T-helper 2 cell treated with Interferon-gamma antibody and Interleukin-4, amounts not matched to agents 100 ng/mL and 5 ng/mL, for 36 hours (primary cell): ENCODE data around the gene EPN3. TPM values are rescaled to one million over a fixed set of nuclear protein-coding genes. Genes with fewer than 3 reads are reported as not detected.

Experiments
- intact Hi-C: fragments of 100-400 bp; cut with micrococcal nuclease; formaldehyde crosslinking; loops from one replicate; pipeline ENCODE4 v1.15.1; 2023
- total RNA-seq: library from RNA; stranded (reverse); gene quantifications from 2 replicates; pipeline ENCODE4 v1.2.3, GENCODE V29; 2022

EPN3 gene
- total RNA-seq, 1 donor from 2014 or later: not detected

DNA sequence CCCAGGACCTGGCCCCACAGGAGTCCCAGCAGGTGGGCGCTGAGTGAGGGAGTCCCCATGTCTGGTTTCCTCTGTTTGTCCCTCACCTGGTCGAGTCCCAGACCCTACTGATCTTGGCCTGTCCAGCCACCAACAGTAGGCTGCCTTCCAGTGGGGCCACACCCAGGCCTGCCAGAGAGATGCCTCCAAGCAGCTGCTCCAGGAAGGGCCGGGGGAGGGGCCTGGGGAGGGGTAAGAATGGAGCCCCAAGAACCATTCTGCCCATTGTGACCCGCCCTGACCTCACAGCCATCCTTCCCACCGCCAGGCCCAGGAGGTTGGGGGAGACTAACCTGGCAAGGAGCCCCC lies 15.2 kb downstream of the EPN3 start:
- intact Hi-C loops: loop anchor here (1.0 to 10.0 kb wide), 4 partner anchors 13 to 407 kb away; partner anchors contain the start of gene CACNA1G

DNA sequence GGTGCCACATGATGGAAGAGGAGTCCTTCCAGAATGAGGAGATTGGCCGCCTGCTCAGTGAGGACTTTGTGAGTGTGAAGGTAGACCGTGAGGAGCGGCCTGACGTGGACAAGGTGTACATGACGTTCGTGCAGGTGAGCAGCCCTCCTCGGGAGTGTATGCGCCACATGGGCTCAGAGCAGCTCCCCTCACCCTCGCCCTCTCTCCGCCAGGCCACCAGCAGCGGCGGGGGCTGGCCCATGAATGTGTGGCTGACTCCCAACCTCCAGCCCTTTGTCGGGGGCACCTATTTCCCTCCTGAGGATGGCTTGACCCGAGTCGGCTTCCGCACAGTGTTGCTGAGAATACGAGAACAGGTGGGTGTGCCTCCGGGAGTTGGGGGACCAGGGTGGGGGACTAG lies 16.3 kb downstream of the EPN3 start:
- intact Hi-C loops: loop anchor here (10.0 kb wide), 1 partner anchor 406 kb away; no protein-coding TSS in a partner anchor

GRCh38 chr17:50549256-50549941 lies 16.9 kb downstream of the EPN3 start:
- intact Hi-C loops: loop anchor here (10.0 kb wide), 1 partner anchor 405 kb away; no protein-coding TSS in a partner anchor

DNA sequence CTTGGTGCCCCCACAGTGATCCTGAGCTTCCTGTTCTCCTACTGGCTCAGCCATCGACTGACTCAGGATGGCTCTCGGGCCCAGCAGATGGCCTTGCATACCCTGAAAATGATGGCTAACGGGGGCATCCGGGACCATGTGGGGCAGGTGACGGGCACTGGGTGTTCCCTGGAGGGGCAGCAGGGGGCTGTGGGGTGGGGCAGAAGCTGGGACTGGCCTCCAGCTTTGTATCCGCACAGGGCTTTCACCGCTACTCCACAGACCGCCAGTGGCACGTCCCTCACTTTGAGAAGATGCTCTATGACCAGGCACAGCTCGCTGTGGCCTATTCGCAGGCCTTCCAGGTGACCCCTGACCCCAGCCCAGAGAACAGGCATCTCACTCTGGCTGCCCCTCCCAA lies 17.4 kb downstream of the EPN3 start:
- intact Hi-C loops: loop anchor here (10.0 kb wide), 1 partner anchor 405 kb away; no protein-coding TSS in a partner anchor

GRCh38 chr17:50550661-50551432 lies 18.3 kb downstream of the EPN3 start:
- intact Hi-C loops: no loop called here

DNA sequence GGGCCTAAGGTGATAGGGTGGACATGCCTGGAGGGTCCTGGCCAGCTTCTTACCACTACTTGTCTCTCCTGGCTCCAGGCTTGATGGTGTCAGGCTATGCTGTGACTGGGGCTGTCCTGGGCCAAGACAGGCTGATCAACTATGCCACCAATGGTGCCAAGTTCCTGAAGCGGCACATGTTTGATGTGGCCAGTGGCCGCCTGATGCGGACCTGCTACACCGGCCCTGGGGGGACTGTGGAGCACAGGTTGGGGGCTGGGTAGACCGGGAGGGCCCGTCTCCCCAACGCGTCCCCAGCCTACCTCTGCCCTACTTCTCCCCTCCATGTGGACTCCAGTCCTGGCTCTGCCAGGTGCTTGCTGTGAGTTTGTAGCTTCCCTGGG lies 18.9 kb downstream of the EPN3 start:
- intact Hi-C loops: no loop called here

GRCh38 chr17:50551884-50552283 lies 19.3 kb downstream of the EPN3 start:
- intact Hi-C loops: no loop called here

GRCh38 chr17:50554201-50554600 lies 21.7 kb downstream of the EPN3 start:
- intact Hi-C loops: no loop called here

DNA sequence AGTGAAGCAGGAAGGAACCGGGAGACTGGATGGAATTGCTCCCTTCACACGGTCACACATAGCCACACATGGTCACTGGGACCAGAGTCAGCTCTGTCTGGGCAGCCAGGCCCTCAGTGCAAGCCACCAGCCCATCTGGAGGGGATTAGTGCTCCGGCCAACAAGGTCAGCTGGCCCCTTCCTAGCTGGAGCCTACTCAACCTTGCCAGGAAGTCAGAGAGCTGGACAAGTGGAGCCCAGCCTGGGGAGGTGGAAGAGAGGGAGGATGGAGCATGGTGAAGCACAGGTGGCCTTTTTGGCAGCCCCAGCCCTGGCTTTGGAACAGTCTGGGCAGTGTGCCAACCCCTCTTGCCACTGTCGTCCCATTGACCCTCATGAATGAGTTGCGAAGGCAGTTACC lies 24.3 kb downstream of the EPN3 start:
- intact Hi-C loops: loop anchor here (5.0 kb wide), 1 partner anchor 140 kb away; no protein-coding TSS in a partner anchor

DNA sequence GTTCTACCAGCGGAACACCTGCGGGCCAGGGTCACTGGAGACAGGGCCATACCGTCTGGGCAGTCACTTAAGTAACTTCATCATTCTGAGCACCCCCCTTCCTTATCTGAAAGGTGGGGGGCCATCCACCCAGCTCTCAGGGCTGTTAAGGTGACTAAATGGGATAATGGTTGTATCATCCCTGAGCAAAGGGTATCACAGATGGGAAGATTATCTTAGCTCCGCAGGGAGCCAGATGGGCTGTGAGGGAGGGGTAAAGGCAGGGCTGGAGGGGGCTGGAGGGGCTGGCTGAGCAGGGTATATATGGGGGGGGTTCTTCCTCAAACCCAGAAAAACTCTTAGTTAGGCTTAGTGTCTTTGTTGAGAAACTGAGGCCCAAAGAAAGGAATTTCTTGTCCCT lies 25.1 kb downstream of the EPN3 start:
- intact Hi-C loops: loop anchor here (5.0 kb wide), 1 partner anchor 140 kb away; no protein-coding TSS in a partner anchor

GRCh38 chr17:50558091-50558490 lies 25.6 kb downstream of the EPN3 start:
- intact Hi-C loops: loop anchor here (5.0 kb wide), 1 partner anchor 139 kb away; no protein-coding TSS in a partner anchor

GRCh38 chr17:50558581-50558940 lies 26.0 kb downstream of the EPN3 start:
- intact Hi-C loops: loop anchor here (5.0 kb wide), 1 partner anchor 139 kb away; no protein-coding TSS in a partner anchor

DNA sequence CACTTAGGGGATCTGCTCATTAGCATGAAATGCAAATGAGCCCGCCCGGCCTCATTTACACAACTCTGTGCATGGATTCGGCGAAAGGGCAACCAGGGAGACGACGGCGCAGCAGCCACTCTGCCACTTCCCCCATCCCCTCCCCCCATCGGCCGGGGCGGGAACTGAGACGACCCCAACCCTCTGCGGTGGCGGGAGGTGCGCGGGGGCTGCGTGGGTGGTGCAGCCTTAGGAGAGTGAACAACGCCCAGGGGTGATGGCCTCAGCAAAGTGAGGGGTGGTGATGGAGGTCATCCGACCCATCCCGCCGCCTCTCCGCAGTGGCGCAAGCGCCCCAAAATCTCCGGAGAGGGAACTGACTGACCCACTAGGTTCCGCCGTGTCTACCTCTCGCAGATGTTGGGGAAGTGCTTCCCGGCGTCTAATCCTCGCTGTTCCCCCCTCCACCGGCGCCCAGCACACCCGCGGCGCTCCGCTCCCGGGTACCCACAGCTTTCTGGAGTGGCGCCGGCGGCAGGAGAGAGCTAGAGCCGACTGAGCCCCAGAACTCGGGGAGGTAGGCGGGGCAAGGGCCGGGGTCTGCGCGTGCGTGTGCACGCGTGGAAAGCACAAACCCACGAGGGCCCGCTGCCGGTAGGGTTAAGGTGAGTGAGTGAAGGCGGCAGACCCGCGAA lies 26.5 kb downstream of the EPN3 start:
- intact Hi-C loops: loop anchor here (5.0 kb wide), 1 partner anchor 138 kb away; no protein-coding TSS in a partner anchor

DNA sequence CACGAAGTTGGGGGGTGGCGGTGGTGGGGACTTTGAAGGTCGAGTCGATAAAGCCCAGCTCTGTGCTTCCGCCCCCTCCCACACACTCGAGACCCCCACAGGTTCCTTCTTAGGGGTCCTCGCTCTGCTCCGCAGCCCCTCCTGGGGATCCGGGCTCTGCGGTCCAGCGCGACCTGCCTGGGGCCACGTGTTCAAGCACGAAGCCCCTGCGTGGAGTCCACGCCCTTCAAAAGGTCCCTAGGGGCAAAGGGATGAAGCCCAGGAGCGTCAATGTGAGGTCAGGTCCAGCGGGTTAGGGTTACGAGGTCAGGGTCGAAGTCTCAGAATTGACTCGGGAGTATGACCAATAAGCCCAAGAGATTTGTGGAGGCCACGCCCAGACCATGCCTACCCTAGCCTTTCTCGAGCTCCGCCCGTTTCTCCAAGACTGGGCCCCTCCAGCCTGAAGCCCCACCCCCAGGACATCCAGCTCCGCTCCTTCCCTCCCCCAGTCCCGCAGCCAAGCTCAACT lies 27.2 kb downstream of the EPN3 start:
- intact Hi-C loops: loop anchor here (2.0 to 5.0 kb wide), 2 partner anchors 13 to 138 kb away; partner anchors contain the start of gene SPATA20

DNA sequence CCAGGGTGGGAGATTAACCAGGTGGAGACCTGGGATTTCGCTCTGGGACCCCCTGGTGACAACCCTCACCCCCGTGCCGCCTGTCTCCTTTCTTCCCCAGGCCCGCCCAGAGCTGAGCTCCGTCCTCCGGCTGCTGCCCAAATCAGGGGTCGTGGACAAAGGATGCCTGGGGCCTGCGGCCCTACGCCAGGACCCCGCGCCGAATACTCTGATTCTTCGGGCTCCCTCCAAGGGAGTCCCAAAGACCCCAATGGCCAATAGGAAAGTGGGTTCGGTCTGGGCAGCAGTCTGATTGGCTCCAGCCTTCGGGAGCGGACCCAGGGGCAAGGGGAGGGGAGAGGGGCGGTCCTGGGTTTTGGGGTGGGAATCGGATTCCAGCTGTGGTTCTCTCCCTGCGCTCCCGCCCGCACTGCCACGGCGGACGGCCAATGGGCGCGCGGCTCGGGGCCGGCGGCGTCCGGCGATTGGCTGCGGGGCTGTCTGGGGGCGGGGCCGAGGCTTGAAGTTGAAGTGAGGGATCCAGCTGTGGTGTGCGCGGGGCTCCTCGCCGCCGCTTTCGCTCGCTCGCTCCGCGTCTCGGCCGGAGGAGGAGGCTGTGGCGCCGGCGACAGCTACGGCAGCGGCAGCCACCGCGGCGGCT lies 27.8 kb downstream of the EPN3 start, which contains the start of gene CACNA1G:
CACNA1G (plus strand) TSS at position 531 of the 640 bp plus-strand sequence. CDS start 745 bp downstream, outside the sequence.
- intact Hi-C loops: loop anchor here (2.0 kb wide), 1 partner anchor 14 kb away; the partner anchor contains the start of gene SPATA20

DNA sequence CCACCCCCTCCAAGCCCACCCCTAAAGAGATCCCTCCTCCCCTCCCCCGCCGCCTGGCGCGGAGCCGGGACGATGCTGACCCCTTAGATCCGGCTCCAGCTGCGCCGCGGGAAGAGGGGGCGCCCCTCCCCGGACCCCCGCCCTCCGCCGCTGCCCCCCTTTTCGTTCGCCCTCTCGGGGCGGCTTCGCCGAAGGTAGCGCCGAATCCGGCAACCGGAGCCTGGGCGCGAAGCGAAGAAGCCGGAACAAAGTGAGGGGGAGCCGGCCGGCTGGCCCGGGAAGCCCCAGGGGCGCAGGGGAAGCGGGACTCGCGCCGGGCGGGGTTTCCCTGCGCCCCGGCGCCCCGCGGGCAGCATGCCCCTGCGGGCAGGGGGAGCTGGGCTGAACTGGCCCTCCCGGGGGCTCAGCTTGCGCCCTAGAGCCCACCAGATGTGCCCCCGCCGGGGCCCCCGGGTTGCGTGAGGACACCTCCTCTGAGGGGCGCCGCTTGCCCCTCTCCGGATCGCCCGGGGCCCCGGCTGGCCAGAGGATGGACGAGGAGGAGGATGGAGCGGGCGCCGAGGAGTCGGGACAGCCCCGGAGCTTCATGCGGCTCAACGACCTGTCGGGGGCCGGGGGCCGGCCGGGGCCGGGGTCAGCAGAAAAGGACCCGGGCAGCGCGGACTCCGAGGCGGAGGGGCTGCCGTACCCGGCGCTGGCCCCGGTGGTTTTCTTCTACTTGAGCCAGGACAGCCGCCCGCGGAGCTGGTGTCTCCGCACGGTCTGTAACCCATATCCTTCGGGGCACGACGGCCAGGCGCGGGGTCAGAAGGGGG lies 28.6 kb downstream of the EPN3 start:
- intact Hi-C loops: loop anchor here (2.0 kb wide), 1 partner anchor 14 kb away; the partner anchor contains the start of gene SPATA20

- intact Hi-C loops: loop anchor here (2.0 kb wide), 1 partner anchor 15 kb away; the partner anchor contains the start of gene SPATA20
Measured at GRCh38 chr17:50561746-50562141, 29.2 kb downstream of the EPN3 start.

- intact Hi-C loops: no loop called here
Measured at GRCh38 chr17:50562242-50563091, 29.9 kb downstream of the EPN3 start.

- intact Hi-C loops: no loop called here
Measured at GRCh38 chr17:50563092-50563511, 30.6 kb downstream of the EPN3 start.
